ENCODE measurements around the gene P3R3URF.

P3R3URF gene

DNA sequence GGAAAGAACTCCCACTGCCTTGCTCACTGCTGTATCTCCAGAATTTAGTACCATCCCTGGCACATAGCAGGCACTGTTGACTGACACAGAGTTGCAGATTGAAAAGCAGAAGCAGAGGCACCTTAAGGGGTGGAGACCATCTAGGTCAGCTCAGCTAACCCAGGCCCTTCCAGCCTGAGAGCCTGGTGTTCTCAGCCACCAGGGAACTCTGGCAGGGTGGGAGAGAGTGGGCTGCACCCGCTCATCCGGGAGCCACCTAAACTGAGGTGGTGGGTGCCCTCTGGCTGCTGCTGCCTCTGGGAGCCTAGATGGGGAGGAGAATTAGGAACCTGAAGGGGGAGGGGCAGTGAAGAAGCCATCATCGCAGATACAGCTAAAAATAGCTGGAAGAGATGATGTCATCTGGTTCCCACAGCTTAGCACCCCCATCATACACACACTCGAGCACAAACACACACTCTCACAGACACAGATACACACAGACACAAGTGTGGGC is 2.9 kb downstream of the P3R3URF start:
- TF ChIP-seq, protein P1, sequence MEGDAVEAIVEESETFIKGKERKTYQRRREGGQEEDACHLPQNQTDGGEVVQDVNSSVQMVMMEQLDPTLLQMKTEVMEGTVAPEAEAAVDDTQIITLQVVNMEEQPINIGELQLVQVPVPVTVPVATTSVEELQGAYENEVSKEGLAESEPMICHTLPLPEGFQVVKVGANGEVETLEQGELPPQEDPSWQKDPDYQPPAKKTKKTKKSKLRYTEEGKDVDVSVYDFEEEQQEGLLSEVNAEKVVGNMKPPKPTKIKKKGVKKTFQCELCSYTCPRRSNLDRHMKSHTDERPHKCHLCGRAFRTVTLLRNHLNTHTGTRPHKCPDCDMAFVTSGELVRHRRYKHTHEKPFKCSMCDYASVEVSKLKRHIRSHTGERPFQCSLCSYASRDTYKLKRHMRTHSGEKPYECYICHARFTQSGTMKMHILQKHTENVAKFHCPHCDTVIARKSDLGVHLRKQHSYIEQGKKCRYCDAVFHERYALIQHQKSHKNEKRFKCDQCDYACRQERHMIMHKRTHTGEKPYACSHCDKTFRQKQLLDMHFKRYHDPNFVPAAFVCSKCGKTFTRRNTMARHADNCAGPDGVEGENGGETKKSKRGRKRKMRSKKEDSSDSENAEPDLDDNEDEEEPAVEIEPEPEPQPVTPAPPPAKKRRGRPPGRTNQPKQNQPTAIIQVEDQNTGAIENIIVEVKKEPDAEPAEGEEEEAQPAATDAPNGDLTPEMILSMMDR (IDR thresholded peaks at IDR 0.05; ENCODE audit: low read depth, low read length, missing control alignments) = no peak
- H3K4me3 ChIP-seq (replicated peaks; ENCODE audit: low read depth, low read length) = no peak overlapping the region
- DNase-seq (ENCODE audit: extremely low read depth, low read depth) = no peak

DNA sequence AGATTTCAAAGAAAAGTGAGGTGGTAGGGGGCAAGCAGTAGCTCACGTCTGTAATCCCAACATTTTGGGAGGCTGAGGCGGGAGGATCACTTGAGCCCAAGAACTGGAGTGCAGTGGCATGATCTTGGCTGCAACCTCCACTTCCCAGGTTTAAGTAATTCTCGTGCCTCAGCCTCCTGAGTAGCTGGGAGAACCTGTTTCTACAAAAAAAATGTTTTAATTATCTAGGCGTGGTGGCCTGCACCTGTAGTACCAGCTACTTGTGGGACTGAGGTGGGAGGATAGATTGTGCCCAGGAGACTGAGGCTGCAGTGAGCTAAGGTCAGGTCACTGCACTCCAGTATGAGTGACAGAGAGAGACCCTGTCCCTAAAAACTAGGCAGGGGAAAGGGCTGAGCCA is 4.0 kb downstream of the P3R3URF start:
- TF ChIP-seq, protein P1 (IDR thresholded peaks at IDR 0.05; ENCODE audit: low read depth, low read length, missing control alignments) = no peak
- no peak for DNase-seq (ENCODE audit: extremely low read depth, low read depth)
- no peak overlapping the region for H3K4me3 ChIP-seq (replicated peaks; ENCODE audit: low read depth, low read length)

DNA sequence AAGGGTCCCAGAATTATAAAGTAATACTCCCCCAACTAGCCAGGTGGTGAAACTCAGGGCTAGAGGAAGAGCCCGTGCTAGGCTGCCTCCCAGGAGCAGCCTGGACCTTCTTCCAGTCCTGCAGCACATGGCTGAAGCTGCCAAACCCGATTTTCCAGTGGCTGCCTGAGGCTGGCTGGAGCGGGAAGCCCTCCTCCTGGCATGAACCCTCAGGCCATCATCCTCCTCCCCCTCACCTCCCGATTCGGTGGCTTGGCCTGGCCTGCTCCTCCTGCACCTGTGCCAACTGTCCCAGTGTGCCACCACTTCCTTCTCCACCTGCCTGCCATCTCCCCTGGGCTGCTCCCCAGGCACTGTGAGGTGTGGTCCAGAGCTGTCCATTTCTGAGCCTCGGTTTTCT is 4.4 kb downstream of the P3R3URF start:
- no peak overlapping the region for H3K4me3 ChIP-seq (replicated peaks; ENCODE audit: low read depth, low read length)
- TF ChIP-seq, protein P1 (IDR thresholded peaks at IDR 0.05; ENCODE audit: low read depth, low read length, missing control alignments) = no peak
- no peak for DNase-seq (ENCODE audit: extremely low read depth, low read depth)

DNA sequence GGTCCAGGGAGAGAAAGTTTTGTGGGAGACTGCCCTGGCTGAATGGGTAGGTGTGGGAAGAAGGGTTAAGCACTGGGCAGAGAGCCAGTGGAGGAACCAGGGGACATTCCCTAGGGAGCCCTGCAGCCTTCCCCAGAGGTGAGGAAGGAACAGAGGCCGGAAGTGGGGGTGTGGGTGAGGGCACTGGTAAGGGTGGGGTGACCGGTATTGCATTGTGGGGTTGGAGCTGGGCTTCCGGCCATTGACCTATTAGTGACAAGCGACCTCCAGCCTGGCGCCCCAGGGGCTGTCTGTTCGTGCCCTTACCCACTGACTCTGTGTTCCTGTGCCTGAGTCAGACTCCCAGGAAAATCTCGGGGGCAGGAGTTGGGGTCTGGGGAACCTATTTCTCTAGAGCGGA is 4.9 kb downstream of the P3R3URF start:
- no peak overlapping the region for H3K4me3 ChIP-seq (replicated peaks; ENCODE audit: low read depth, low read length)
- no peak for DNase-seq (ENCODE audit: extremely low read depth, low read depth)
- TF ChIP-seq, protein P1 (IDR thresholded peaks at IDR 0.05; ENCODE audit: low read depth, low read length, missing control alignments) = no peak

DNA sequence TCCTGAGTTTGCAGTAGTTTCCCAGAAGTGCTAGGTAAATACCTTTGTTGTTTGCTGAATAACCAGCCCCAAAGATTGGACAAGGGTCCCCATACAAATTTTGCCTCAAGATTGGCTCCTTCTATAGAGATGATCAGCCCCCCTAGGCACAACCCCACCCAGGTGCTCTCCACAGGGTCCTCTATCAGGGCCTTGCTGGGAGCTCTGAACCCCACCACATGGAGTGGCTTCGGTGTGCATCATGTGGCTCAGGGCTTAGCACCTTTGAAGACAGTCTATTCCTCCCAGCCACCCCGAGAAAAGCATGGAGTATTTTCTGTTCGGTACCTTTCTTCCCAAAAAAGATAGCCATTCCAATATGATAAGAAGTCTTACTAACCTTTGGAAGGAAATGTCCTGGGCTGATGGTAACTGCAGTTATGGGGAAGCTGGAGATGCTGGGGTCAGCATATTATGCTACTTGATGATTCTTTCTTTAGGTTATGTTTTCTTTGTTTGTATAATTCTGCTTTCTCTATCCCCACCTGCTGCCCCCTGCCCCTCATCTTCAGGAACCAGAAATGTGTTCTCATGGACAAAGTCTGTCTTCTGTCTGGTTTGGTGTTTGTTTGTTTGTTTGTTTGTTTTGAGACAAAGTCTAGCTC is 6.4 kb downstream of the P3R3URF start:
- DNase-seq (ENCODE audit: extremely low read depth, low read depth) = no peak
- TF ChIP-seq, protein P1 (IDR thresholded peaks at IDR 0.05; ENCODE audit: low read depth, low read length, missing control alignments) = no peak
- H3K4me3 ChIP-seq (replicated peaks; ENCODE audit: low read depth, low read length) = no peak overlapping the region

DNA sequence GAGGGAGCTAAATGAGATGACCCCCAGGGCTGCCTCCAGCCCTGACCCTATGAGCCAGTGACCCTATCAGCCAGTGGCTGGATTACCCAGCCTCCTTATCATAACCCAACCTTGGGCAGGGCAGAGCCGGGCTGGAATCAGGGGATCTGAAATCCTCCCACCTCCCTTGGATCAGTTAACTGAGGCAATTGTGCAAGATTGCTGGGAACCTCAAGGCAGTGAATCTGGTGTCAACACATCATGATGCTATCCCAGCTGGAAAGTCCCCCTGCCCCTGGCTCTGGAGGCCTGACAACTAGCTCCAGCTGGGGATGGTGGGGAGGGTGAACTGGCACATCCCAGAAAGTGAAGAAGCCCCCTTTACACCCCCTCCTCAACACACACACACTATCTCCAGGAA is 7.8 kb downstream of the P3R3URF start:
- no peak overlapping the region for H3K4me3 ChIP-seq (replicated peaks; ENCODE audit: low read depth, low read length)
- DNase-seq (ENCODE audit: extremely low read depth, low read depth) = no peak
- TF ChIP-seq, protein P1 (IDR thresholded peaks at IDR 0.05; ENCODE audit: low read depth, low read length, missing control alignments) = no peak
